Mucosa of descending colon (tissue), 3 donors: Measurements from ENCODE around the gene MAN1A2. TPM values are rescaled to one million over a fixed set of nuclear protein-coding genes. Genes with fewer than 3 reads are reported as not detected.
A peak's percentile ranks its signal among the peaks of the same experiment; 100 is the strongest.

Experiments
- ATAC-seq: fragments of 200-7000 bp; cut with Tn5 transposase; one replicate; pipeline ENCODE4 v1.9.1; 2020; ENCODE audit warnings: mild to moderate bottlenecking, moderate library complexity
- DNase-seq, 3 donors: peaks; one replicate each; pipeline ENCODE4 v3.0.0-alpha.2; 2020
- H3K36me3 ChIP-seq: fragments of 200-600 bp; one replicate; pipeline ENCODE4 v1.8.0; 2021; ENCODE audit warnings: low read depth, mild to moderate bottlenecking
- H3K4me1 ChIP-seq: fragments of 200-600 bp; one replicate; pipeline ENCODE4 v1.8.0; 2021; ENCODE audit warnings: low read depth, mild to moderate bottlenecking
- H3K4me3 ChIP-seq: fragments of 200-600 bp; one replicate; pipeline ENCODE4 v1.8.0; 2021; ENCODE audit warnings: mild to moderate bottlenecking
- H3K9me3 ChIP-seq: fragments of 200-600 bp; one replicate; pipeline ENCODE4 v1.8.0; 2021; ENCODE audit warnings: mild to moderate bottlenecking
- intact Hi-C, 2 donors: fragments of 100-400 bp; cut with DNase I in 1 of 2; cut with micrococcal nuclease in 1 of 2; formaldehyde crosslinking; loops; one replicate each; pipeline versions ENCODE4 v1.11.0 to v1.11.1; 2022; cut with DNase I, micrococcal nuclease
- total RNA-seq, 3 donors: library from RNA; stranded (reverse); fragmentation: NEBNext Ultra II Directional in 2 of 3; extraction: Animal tissue kit (Norgen Biotek cat#: 25700) in 2 of 3; gene quantifications; one replicate each; pipeline versions ENCODE4 v1.2.1 to v1.2.4, GENCODE V29; 2021 to 2023
- TF ChIP-seq, protein P1 (sequence below): fragments of 200-600 bp; IDR thresholded peaks from one replicate; pipeline ENCODE4 v1.8.0; 2022; ENCODE audit warnings: antibody characterized with exemption, mild to moderate bottlenecking
- donor health status: DM: no; HTN: no; CAD: no; lungs with moderate emphysema.
- donor health status: DM: no; HTN: no; CAD: no.
- donor health status: DM: no; HTN: yes; CAD: no.

MAN1A2 gene
- total RNA-seq, 3 donors from 2014 or later = 29.1 to 59.6 (median 32.4) TPM

DNA sequence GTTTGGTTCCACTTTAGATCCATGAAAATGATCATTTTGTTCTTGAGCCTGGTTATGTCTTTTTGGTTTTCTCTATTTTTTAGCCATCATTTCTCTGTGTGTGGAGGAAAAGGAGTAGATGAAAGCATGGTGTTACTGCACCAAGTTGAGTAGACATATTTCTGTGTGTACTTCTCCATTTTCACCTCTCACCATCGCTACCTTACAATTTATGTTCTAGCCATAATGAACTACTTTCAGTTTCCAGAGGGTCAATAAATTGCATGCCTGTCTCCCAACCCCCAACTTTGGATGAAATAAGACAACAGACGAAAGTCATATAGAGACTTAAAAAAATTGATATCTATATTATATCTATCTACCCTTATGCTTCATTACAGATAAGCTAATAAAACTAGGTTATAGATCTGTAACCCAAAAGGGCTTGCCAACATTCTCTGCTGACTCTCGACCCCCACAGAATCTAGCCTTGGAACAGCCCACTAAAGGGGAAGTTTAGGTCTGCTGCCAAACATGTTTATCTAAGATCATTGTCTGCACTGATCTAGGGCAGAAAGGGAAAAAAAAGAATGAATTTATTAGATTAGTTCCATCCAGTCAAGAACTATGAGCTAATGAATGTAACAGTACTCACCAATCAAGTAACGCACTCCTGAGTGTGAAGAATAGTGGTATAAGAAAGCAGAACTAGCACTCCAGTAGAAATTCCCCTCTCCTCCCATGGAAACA is 7.5 kb upstream of the MAN1A2 start:
- TF ChIP-seq, protein P1, sequence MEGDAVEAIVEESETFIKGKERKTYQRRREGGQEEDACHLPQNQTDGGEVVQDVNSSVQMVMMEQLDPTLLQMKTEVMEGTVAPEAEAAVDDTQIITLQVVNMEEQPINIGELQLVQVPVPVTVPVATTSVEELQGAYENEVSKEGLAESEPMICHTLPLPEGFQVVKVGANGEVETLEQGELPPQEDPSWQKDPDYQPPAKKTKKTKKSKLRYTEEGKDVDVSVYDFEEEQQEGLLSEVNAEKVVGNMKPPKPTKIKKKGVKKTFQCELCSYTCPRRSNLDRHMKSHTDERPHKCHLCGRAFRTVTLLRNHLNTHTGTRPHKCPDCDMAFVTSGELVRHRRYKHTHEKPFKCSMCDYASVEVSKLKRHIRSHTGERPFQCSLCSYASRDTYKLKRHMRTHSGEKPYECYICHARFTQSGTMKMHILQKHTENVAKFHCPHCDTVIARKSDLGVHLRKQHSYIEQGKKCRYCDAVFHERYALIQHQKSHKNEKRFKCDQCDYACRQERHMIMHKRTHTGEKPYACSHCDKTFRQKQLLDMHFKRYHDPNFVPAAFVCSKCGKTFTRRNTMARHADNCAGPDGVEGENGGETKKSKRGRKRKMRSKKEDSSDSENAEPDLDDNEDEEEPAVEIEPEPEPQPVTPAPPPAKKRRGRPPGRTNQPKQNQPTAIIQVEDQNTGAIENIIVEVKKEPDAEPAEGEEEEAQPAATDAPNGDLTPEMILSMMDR = no peak
- peaks cover 2% of the 10 kb centered on the region for H3K9me3 ChIP-seq
- no peaks in the 10 kb centered on the region for H3K36me3 ChIP-seq
- ATAC-seq (no peak), DNase-seq (no peak)
- intact Hi-C loops = no loop called here
- H3K4me1 ChIP-seq = peaks cover 6% of the 10 kb centered on the region
- H3K4me3 ChIP-seq = no peak overlapping the region

DNA sequence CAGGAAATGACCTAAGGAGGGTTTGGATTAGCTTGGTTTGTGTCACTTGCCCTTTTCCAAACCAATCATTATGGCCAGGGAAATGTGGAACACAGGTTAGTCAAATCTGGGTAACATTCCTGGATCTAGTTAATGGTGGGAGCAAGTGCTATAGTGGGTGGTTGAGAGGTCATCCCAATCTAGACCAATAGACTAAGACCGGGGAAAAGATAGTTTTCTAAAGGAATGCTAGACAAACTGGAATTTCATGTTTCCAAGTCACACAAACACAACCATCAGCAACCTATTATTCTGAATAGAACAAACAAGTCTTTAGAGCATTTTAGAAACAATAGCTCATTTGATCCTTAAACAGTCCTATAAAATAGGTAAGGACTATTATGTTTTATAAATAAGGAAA is 4.3 kb upstream of the MAN1A2 start:
- intact Hi-C loops = no loop called here
- TF ChIP-seq, protein P1 = no peak

DNA sequence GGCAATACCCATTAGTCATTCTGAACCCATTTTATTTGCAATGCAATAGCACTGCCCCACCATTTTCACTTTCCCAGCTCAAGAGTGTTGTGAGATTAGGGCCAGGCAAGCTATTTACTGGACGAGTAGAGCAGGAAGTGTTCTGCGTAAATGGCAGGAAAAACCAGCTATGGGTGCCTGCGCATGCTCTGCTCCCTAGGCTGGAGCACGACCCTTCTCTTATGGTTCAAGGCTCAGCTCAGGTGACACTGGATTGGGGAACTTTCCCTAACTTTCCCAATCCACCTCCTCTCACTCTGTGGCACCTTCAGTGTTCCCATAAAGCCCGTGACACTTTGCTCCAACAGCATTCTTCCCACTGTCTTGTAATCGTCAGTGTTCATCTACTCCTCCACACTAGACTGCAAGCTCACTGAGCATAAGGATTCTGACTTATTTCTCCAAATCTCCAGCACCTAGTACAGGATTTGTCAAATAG is 3.6 kb upstream of the MAN1A2 start:
- Histone ChIP-seq H3K36me3 (no peaks in the 10 kb centered on the region), H3K9me3 (no peaks in the 10 kb centered on the region), H3K4me3 (no peak overlapping the region), H3K4me1 (peaks cover 14% of the 10 kb centered on the region)
- TF ChIP-seq, protein P1 = no peak
- peak in 1 of 3 donors; percentile 17 for DNase-seq
- no peak for ATAC-seq
- intact Hi-C loops = no loop called here

More for the DNA sequence above, 4.3 kb upstream of the MAN1A2 start:
- DNase-seq (no peak), ATAC-seq (no peak)
- H3K9me3 ChIP-seq = no peaks in the 10 kb centered on the region
- no peak overlapping the region for H3K4me3 ChIP-seq
- H3K36me3 ChIP-seq = no peaks in the 10 kb centered on the region
- peaks cover 14% of the 10 kb centered on the region for H3K4me1 ChIP-seq

DNA sequence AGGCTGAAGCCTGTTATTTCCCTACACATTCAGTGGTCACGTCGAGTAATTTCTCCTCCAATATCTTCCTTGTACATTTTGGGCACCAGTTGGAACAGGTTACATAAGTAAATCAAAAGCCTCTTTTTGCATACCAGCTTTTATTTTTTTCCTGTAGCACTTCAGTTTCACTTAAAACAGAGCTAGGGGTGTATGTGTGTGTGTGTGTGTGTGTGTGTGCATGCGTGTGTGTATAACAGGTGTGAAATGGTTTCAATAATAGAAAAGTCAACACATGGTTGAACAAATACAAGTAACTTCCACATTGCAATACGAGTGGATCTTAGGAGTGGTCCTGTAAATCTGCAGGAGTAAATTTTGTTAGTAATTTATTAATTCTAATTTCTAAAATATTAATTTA is 3.0 kb upstream of the MAN1A2 start:
- DNase-seq = peak in 1 of 3 donors; percentile 20

DNA sequence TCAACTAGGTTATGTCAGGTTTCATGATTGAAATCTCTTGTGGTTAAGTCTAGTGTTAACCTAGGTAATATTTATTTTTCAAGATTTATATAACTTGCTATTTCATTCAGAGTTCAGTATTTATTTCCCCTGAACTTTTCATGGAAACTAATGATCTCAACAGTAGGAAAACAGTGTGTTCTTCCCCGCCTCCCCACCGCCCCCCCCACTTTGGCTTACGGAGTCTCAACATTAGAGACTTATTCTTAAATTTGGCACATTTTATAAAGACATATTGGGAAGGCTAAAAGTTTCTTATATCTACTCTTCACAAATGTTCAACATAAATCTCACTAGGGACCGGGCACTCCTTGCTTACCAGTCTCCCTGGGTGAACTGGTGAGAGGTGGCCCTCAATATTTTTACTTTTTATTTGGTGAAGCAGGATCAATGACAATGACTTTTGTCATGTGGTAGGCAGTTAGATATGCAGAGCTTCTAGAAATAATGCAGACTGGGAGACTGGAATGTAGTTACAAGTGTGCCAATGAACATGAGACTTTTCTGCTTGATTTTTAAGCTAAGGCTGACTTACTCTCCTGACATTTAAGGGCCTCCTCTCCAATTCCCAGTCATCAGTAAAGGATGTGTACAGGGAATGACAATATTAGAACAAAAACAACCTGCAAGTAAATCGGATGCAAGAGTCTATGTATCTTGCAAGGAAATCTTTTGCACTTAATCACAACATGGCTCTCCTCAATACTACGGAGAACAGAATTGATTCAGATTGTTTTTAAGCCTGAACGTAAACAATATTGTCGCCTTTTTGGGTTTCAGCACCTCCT is 1.7 kb upstream of the MAN1A2 start:
- Histone ChIP-seq H3K4me1 (peaks cover 23% of the 10 kb centered on the region), H3K4me3 (no peak overlapping the region), H3K9me3 (no peaks in the 10 kb centered on the region), H3K36me3 (no peaks in the 10 kb centered on the region)
- DNase-seq = no peak
- intact Hi-C loops = no loop called here
- ATAC-seq = no peak
- TF ChIP-seq, protein P1 = no peak

More for the DNA sequence above, 3.0 kb upstream of the MAN1A2 start:
- TF ChIP-seq, protein P1 = no peak
- no peak overlapping the region for H3K4me3 ChIP-seq
- H3K4me1 ChIP-seq = peaks cover 17% of the 10 kb centered on the region
- no peak for ATAC-seq
- intact Hi-C loops = no loop called here
- H3K36me3 ChIP-seq = no peaks in the 10 kb centered on the region
- H3K9me3 ChIP-seq = no peaks in the 10 kb centered on the region
